ENCODE measurements around the gene ARID2.

DNA sequence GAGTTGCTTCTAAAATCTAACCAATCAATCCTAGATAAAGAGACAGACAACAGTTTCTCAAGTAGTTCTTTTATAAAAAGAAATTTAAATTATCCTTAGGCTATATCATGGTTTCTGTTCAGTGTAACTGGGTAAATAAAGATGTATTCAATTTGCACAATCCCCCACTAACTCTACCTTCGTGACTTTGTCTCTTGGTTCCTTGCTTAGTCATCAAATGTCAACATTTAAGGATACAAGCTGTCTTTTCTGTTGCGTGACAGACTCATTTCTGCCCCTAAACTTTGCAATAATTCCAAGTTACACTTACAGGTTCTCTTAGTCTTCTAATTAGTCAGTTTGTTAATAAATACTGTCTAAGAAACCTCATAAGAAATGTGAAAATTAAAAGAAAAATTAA is 210.3 kb downstream of the ARID2 start:
- TF ChIP-seq, protein P1, sequence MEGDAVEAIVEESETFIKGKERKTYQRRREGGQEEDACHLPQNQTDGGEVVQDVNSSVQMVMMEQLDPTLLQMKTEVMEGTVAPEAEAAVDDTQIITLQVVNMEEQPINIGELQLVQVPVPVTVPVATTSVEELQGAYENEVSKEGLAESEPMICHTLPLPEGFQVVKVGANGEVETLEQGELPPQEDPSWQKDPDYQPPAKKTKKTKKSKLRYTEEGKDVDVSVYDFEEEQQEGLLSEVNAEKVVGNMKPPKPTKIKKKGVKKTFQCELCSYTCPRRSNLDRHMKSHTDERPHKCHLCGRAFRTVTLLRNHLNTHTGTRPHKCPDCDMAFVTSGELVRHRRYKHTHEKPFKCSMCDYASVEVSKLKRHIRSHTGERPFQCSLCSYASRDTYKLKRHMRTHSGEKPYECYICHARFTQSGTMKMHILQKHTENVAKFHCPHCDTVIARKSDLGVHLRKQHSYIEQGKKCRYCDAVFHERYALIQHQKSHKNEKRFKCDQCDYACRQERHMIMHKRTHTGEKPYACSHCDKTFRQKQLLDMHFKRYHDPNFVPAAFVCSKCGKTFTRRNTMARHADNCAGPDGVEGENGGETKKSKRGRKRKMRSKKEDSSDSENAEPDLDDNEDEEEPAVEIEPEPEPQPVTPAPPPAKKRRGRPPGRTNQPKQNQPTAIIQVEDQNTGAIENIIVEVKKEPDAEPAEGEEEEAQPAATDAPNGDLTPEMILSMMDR (IDR thresholded peaks at IDR 0.05; ENCODE audit: low read length), result no peak
- TF ChIP-seq EZH2 (IDR thresholded peaks at IDR 0.05; ENCODE audit: borderline replicate concordance, low read length), result no peak

Measured in OCI-LY1 (cell line).